ENCODE measurements around the gene USP3. TPM values are rescaled to one million over a fixed set of nuclear protein-coding genes. Genes with fewer than 3 reads are reported as not detected.

Gene USP3
- total and polyA plus RNA-seq, 10 of the 15 experiments (the other 5 are each of a cell fraction or from before 2014, with no cell fraction given), result 23.8 to 64.5 (median 50.3) TPM

DNA sequence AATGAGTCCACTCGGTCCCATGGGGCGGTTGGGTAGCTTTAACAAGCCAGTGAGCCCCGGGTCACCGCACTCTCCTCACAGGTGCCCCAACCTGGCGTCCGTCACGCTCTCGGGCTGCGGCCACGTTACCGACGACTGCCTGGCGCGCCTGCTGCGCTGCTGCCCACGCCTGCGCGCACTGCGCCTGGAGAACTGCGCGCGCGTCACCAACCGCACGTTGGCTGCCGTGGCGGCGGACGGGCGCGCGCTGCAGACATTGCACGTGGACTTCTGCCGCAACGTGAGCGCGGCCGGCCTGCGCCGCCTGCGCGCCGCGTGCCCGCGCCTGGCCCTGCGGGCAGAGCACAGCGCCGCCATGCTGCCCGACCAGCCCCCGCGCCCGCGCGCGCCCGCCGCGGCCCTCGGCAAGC lies 96.2 kb downstream of the USP3 start (continued):
- TF ChIP-seq NR2C2 (IDR thresholded peaks at IDR 0.05; ENCODE audit: borderline replicate concordance, control insufficient read depth, insufficient read length, low read depth) (no peak), NRF1 (conservative IDR thresholded peaks at IDR 0.05; ENCODE audit: low read depth, low read length) (peak; percentile 68), NBN (IDR thresholded peaks at IDR 0.05) (peak; percentile 11; the same call in 1 of the 2 replicates), POLR2AphosphoS5 (IDR thresholded peaks at IDR 0.05; ENCODE audit: low read length) (peak; percentile 82), RUNX3 (IDR thresholded peaks at IDR 0.05; ENCODE audit: low read length) (peak; percentile 75), GABPA (IDR thresholded peaks at IDR 0.05; ENCODE audit: low read depth) (no peak), BACH1 (IDR thresholded peaks at IDR 0.05; ENCODE audit: borderline replicate concordance) (peak; percentile 88; the same call in 1 of the 2 replicates), CEBPB (IDR thresholded peaks at IDR 0.05; ENCODE audit: borderline replicate concordance in 1 of 2, low read depth in 2 of 2, low read length in 2 of 2) (no peak), NR2F1 (conservative IDR thresholded peaks at IDR 0.05) (peak; percentile 64; the same call in 1 of the 2 replicates), SMC3 (IDR thresholded peaks at IDR 0.05; ENCODE audit: borderline replicate concordance, low read length) (no peak), CREM (IDR thresholded peaks at IDR 0.05; ENCODE audit: low read depth) (peak; percentile 49; the same call in 1 of the 2 replicates), JUNB (IDR thresholded peaks at IDR 0.05) (no peak), FOXM1 (IDR thresholded peaks at IDR 0.05; ENCODE audit: low read depth, low read length) (no peak), BCL11A (IDR thresholded peaks at IDR 0.05; ENCODE audit: low read depth, low read length) (no peak), GATAD2B (conservative IDR thresholded peaks at IDR 0.05; ENCODE audit: low read depth) (peak; percentile 66; the same call in 1 of the 2 replicates), ASH2L (IDR thresholded peaks at IDR 0.05; ENCODE audit: borderline replicate concordance, low read depth) (no peak), PML (IDR thresholded peaks at IDR 0.05; ENCODE audit: low read length) (no peak), STAT3 (IDR thresholded peaks at IDR 0.05; ENCODE audit: low read depth, low read length) (no peak), MTA3 (IDR thresholded peaks at IDR 0.05; ENCODE audit: borderline replicate concordance, low read length) (no peak)
- TF ChIP-seq, protein P1, sequence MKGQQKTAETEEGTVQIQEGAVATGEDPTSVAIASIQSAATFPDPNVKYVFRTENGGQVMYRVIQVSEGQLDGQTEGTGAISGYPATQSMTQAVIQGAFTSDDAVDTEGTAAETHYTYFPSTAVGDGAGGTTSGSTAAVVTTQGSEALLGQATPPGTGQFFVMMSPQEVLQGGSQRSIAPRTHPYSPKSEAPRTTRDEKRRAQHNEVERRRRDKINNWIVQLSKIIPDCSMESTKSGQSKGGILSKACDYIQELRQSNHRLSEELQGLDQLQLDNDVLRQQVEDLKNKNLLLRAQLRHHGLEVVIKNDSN (IDR thresholded peaks at IDR 0.05; ENCODE audit: borderline replicate concordance, extremely low read length, insufficient read depth, low read depth, low read length), result peak; percentile 14
- TF ChIP-seq, protein P2, sequence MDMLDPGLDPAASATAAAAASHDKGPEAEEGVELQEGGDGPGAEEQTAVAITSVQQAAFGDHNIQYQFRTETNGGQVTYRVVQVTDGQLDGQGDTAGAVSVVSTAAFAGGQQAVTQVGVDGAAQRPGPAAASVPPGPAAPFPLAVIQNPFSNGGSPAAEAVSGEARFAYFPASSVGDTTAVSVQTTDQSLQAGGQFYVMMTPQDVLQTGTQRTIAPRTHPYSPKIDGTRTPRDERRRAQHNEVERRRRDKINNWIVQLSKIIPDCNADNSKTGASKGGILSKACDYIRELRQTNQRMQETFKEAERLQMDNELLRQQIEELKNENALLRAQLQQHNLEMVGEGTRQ (IDR thresholded peaks at IDR 0.05; ENCODE audit: borderline replicate concordance, low read depth, low read length), result no peak; the same call in 1 of the 2 replicates
